ENCODE results near the gene RAB44. TPM values are rescaled to one million over a fixed set of nuclear protein-coding genes. Genes with fewer than 3 reads are reported as not detected.
A peak's percentile ranks its signal among the peaks of the same experiment; 100 is the strongest.

The RAB44 gene
- total and polyA plus RNA-seq, 9 of the 15 experiments (the other 6 are each of a cell fraction or from before 2014, with no cell fraction given): not detected

- TF ChIP-seq NELFE (IDR thresholded peaks at IDR 0.05; ENCODE audit: insufficient read depth, insufficient read length): no peak
- no peak for TF ChIP-seq MBD1 (CRISPR knock-in tag; IDR thresholded peaks at IDR 0.05)
- TF ChIP-seq FOXM1 (IDR thresholded peaks at IDR 0.05; ENCODE audit: low read depth): no peak
- no peak for TF ChIP-seq FOXM1 (CRISPR knock-in tag; IDR thresholded peaks at IDR 0.05; ENCODE audit: low read depth)
- TF ChIP-seq MGA (IDR thresholded peaks at IDR 0.05): no peak
- TF ChIP-seq HNRNPLL (IDR thresholded peaks at IDR 0.05; ENCODE audit: low read depth, low read length, poor library complexity, severe bottlenecking): no peak
- no peak for TF ChIP-seq FOXP4 (CRISPR knock-in tag; IDR thresholded peaks at IDR 0.05; ENCODE audit: borderline replicate concordance)
- TF ChIP-seq SRSF3 (IDR thresholded peaks at IDR 0.05; ENCODE audit: insufficient read depth, low read length): no peak
- TF ChIP-seq ZNF695 (CRISPR knock-in tag; IDR thresholded peaks at IDR 0.05): no peak
- peak; percentile 35 for TF ChIP-seq L3MBTL2 (IDR thresholded peaks at IDR 0.05)
Observed at GRCh38 chr6:36765594-36766398, 68.2 kb downstream of the RAB44 start (continued).

Data from K562 (cell line).